HCT116 (cell line): Measurements from ENCODE around the gene B3GALT6. TPM values are rescaled to one million over a fixed set of nuclear protein-coding genes. Genes with fewer than 3 reads are reported as not detected.

Source experiments
- ATAC-seq: fragments of 200-7000 bp; cut with Tn5 transposase; 2 replicates; pipeline ENCODE4 v1.9.1; 2020; ENCODE audit warnings: mild to moderate bottlenecking, moderate library complexity
- BruUV-seq: library from RNA; stranded (reverse); fragments of 400-500 nt; replicated peaks from 2 replicates; lab custom pipeline; 2021; lab: Mats Ljungman, UMichigan
- CTCF ChIA-PET: fragments of 300-600 bp; sonication (Branson Sonifier 250); formaldehyde crosslinking; loops from one replicate; lab custom pipeline; 2021; ENCODE audit warnings: antibody characterized with exemption; lab: Charles Lee
- POLR2A ChIA-PET: fragments of 300-600, 350-600 bp; sonication (Branson Sonifier 250); formaldehyde crosslinking; loops from one replicate; lab custom pipeline; 2021; ENCODE audit warnings: antibody characterized with exemption; lab: Charles Lee
- RAD21 ChIA-PET, 2 experiments: fragments of 300-600 bp; sonication (Branson Sonifier 250); formaldehyde crosslinking; loops; one replicate each; lab custom pipeline; 2023; ENCODE audit warnings: low total read pairs in 2 of 2; ENCODE audit not compliant: uncharacterized antibody in 2 of 2, unreplicated experiment in 2 of 2, low non-redundant PET in 1 of 2; lab: Charles Lee
- DNase-seq: peaks from one replicate; pipeline ENCODE4 v3.0.0-alpha.2; 2010; ENCODE audit warnings: low read depth, low spot score
- H2AFZ ChIP-seq: fragments of 200-600 bp; shearing (Covaris generic), sonication (generic); 2 replicates; pipeline ENCODE4 v1.6.1; 2017; ENCODE audit warnings: low read depth, mixed run types, mixed read lengths, antibody characterized with exemption, low read length; ENCODE audit not compliant: poor library complexity, severe bottlenecking
- H3K27ac ChIP-seq: 2 replicates; pipeline ENCODE4 v1.5.1; 2012; ENCODE audit warnings: low read depth, low read length
- H3K27me3 ChIP-seq: fragments of 200-600 bp; sonication (generic); 2 replicates; pipeline ENCODE4 v1.6.1; 2016; ENCODE audit warnings: mixed run types, low read length, mixed read lengths; ENCODE audit not compliant: insufficient read depth
- H3K36me3 ChIP-seq, 2 experiments: fragments of 200-500 bp in 1 of 2; fragments of 200-600 bp in 1 of 2; sonication (Bioruptor generic) in 1 of 2; sonication (generic) in 1 of 2; 2 replicates each; pipeline versions ENCODE4 v1.5.1 to v1.6.1; 2014 to 2016; ENCODE audit warnings: low read length in 2 of 2, inconsistent platforms in 1 of 2, mixed read lengths in 1 of 2, mixed run types in 1 of 2; ENCODE audit not compliant: insufficient read depth in 2 of 2, control insufficient read depth in 1 of 2
- H3K4me1 ChIP-seq, 2 experiments: fragments of 200-600 bp in 1 of 2; sonication (generic) in 1 of 2; 2 replicates each; pipeline versions ENCODE4 v1.5.1 to v1.6.1; 2012 to 2017; ENCODE audit warnings: low read length in 2 of 2, inconsistent platforms in 1 of 2, mild to moderate bottlenecking in 1 of 2, mixed read lengths in 1 of 2, mixed run types in 1 of 2, moderate library complexity in 1 of 2; ENCODE audit not compliant: insufficient read depth in 2 of 2, control insufficient read depth in 1 of 2
- H3K4me2 ChIP-seq: fragments of 200-600 bp; sonication (generic); 2 replicates; pipeline ENCODE4 v1.6.1; 2017; ENCODE audit warnings: mixed run types, low read length, mixed read lengths
- H3K4me3 ChIP-seq, 2 experiments: fragments of 200-600 bp in 1 of 2; sonication (generic) in 1 of 2; replicated peaks in 1 of 2; 2 replicates each; pipeline ENCODE4 v1.5.1; 2011 to 2016; ENCODE audit warnings: low read length in 2 of 2, control low read depth in 1 of 2, low read depth in 1 of 2, mild to moderate bottlenecking in 1 of 2, mixed read lengths in 1 of 2, mixed run types in 1 of 2
- H3K79me2 ChIP-seq: fragments of 200-600 bp; sonication (generic); 2 replicates; pipeline ENCODE4 v1.6.1; 2017; ENCODE audit warnings: mild to moderate bottlenecking, mixed run types, low read length, moderate library complexity, mixed read lengths; ENCODE audit not compliant: insufficient read depth
- H3K9ac ChIP-seq: fragments of 200-600 bp; sonication (generic); 2 replicates; pipeline ENCODE4 v1.6.1; 2016; ENCODE audit warnings: low read length, mixed read lengths
- H3K9me2 ChIP-seq: fragments of 200-600 bp; sonication (generic), shearing (Covaris generic); 2 replicates; pipeline ENCODE4 v1.6.1; 2017; ENCODE audit warnings: mixed run types, mild to moderate bottlenecking, moderate library complexity; ENCODE audit not compliant: insufficient read depth
- H3K9me3 ChIP-seq, 2 experiments: fragments of 200-500 bp in 1 of 2; fragments of 200-600 bp in 1 of 2; sonication (Bioruptor generic) in 1 of 2; sonication (generic) in 1 of 2; 2 replicates each; pipeline ENCODE4 v1.6.1; 2014 to 2017; ENCODE audit warnings: low read length in 2 of 2, mixed read lengths in 2 of 2, inconsistent platforms in 1 of 2, low read depth in 1 of 2, mild to moderate bottlenecking in 1 of 2, mixed run types in 1 of 2, moderate library complexity in 1 of 2; ENCODE audit not compliant: control insufficient read depth in 1 of 2, insufficient read depth in 1 of 2
- H4K20me1 ChIP-seq: fragments of 200-600 bp; sonication (generic), shearing (Covaris generic); 2 replicates; pipeline ENCODE4 v1.6.1; 2017; ENCODE audit warnings: mixed run types, mild to moderate bottlenecking, moderate library complexity; ENCODE audit not compliant: insufficient read depth
- CBX3 ChIP-seq: IDR thresholded peaks from 2 replicates; pipeline ENCODE4 v1.6.1; 2012; ENCODE audit warnings: low read depth
- RAD21 ChIP-seq: IDR thresholded peaks from 2 replicates; pipeline ENCODE4 v1.6.1; 2012; ENCODE audit warnings: low read depth, mild to moderate bottlenecking
- REST ChIP-seq: IDR thresholded peaks from 2 replicates; pipeline ENCODE4 v1.6.1; 2012; ENCODE audit warnings: low read depth
- intact Hi-C: fragments of 100-400 bp; cut with micrococcal nuclease; formaldehyde crosslinking; loops from 2 replicates; pipeline ENCODE4 v1.10.0; 2022
- total RNA-seq: library from RNA; stranded (reverse); gene quantifications from one replicate; pipeline ENCODE4 v1.2.1, GENCODE V29; 2021; ENCODE audit not compliant: unreplicated experiment

The B3GALT6 gene
- total RNA-seq, 1 experiment from 2014 or later: 16.3 TPM

- TF ChIP-seq CBX3: no peak
- no peak for TF ChIP-seq RAD21
- no peak for TF ChIP-seq REST
Measured at GRCh38 chr1:1210726-1211540, 21.1 kb upstream of the B3GALT6 start (continued).

- H3K79me2 ChIP-seq: no peaks in the 10 kb centered on the region
- no peak for TF ChIP-seq RAD21
- POLR2A ChIA-PET: interaction anchor here (1.7 kb wide), 1 partner anchor 47 kb away, joined by 3 read pairs; no protein-coding TSS in a partner anchor
- no peaks in the 10 kb centered on the region for H3K9me2 ChIP-seq
- no peak overlapping the region for H3K4me3 ChIP-seq
- H3K27me3 ChIP-seq: no peaks in the 10 kb centered on the region
- ATAC-seq (no peak), DNase-seq (no peak)
- RAD21 ChIA-PET: interaction anchor here in 1 of 2 experiments (0.6 kb wide), 1 partner anchor 82 kb away, joined by 3 read pairs; no protein-coding TSS in a partner anchor
- H3K9me3 ChIP-seq: no peaks in the 10 kb centered on the region
- H3K9ac ChIP-seq: no peak overlapping the region
- peaks cover 22 to 24% of the 10 kb centered on the region in 2 experiments for H3K4me1 ChIP-seq
- H3K4me2 ChIP-seq: no peak overlapping the region
- H3K36me3 ChIP-seq: peaks cover 0 to 9% of the 10 kb centered on the region in 2 experiments; a peak in 1 of 4 replicates
- BruUV-seq: no TSS peak
- no peaks in the 10 kb centered on the region for H4K20me1 ChIP-seq
- CTCF ChIA-PET: interaction anchor here (0.8 kb wide), 1 partner anchor 17 kb away, joined by 3 read pairs; no protein-coding TSS in a partner anchor
- no peak overlapping the region for H3K27ac ChIP-seq
- no peak overlapping the region for H2AFZ ChIP-seq
- intact Hi-C loops: no loop called here
Measured at GRCh38 chr1:1211541-1212441, 20.2 kb upstream of the B3GALT6 start.
